ENCODE results near the gene BARHL1.

GRCh38 chr9:132575811-132576210 is 6.6 kb upstream of the BARHL1 start:
- TF ChIP-seq CTCF (IDR thresholded peaks at IDR 0.05 in 2 of 3, conservative IDR thresholded peaks at IDR 0.05 in 1 of 3; ENCODE audit: borderline replicate concordance in 1 of 3, insufficient read depth in 1 of 3, low read depth in 2 of 3, low read length in 2 of 3) (no peak), MAX (IDR thresholded peaks at IDR 0.05) (no peak), POLR2A (IDR thresholded peaks at IDR 0.05; ENCODE audit: borderline replicate concordance, extremely low read depth, insufficient read depth, insufficient read length) (no peak)

Data from HCT116 (cell line).